ENCODE measurements around the gene GORASP2.

Gene GORASP2

GRCh38 chr2:171008550-171009205 lies 79.6 kb downstream of the GORASP2 start:
- no peak for DNase-seq

- DNase-seq: no peak
These were observed 80.3 kb downstream of the GORASP2 start for GRCh38 chr2:171009386-171009785.

GRCh38 chr2:171013851-171014250 lies 84.8 kb downstream of the GORASP2 start:
- no peak for DNase-seq

- no peak for DNase-seq
These were observed 87.1 kb downstream of the GORASP2 start for GRCh38 chr2:171016125-171016524.

Data from left hindlimb (tissue), 1 donor.